T-helper 1 cell (primary cell): ENCODE data around the gene ZNF69.
"Not testable (repeated sequence)": the region's sequence is repeated elsewhere in the genome, so short reads cannot be mapped to it uniquely, and the experiment has no call there.

Source experiments
- DNase-seq, 5 donors: peaks; one replicate each; pipeline ENCODE4 v3.0.0-alpha.2; 2012 to 2020
- total RNA-seq, 4 donors: gene quantifications; one replicate each; lab custom pipeline; 2026; lab: John Stamatoyannopoulos, UW

Gene ZNF69
- 2.5 to 5.1 (median 3.9) reads per million in 4 donors for total RNA-seq

DNA sequence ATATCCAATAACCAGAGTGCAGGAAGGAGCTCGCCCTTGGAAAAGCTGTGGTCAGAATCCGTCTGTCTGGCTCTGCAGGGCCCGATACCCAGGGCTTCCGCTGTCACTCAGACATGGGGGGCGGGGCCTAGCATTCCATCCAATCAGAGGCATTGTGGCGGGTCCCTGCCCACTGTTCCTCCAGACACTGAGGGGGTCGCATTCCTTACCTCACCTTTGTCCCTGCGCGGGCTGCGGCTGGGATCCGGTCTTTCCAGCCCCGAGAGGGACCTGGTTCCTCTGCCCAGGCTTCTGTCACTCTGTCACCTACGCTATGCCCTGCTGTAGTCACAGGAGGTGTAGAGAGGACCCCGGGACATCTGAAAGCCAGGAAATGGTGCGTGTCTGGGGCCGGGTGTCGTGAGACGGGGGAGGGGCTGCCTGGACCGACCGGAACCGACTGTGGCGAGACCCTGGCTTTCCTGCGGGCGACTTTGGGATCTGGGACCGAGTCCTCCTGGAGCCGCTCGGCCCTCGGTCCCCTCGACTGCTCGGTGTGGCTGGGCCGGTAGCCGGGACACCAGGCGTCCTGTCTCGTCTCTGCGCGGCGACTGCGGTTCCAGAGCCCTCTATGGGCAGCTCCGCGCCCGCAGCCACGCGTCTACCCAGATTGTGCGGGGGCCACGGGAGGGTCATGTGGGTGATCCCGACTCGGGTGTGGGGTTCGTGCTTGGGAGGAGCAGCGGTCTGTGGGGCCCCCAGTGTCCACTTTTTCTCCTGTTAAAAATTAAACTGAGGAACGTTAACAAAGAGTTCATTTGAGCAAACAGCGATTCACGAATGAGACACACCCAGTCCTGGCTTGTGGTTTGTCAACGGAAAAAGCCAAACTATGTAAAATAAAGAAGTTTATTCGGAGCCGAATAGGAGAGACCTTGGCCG is at the start of gene ZNF69:
Gene ZNF69, plus strand, starts transcription at position 172 of the 921 bp plus-strand sequence. Its CDS starts 142 bp downstream, at position 314.
- peak; percentile 23 to 46 (median 29) for DNase-seq

DNA sequence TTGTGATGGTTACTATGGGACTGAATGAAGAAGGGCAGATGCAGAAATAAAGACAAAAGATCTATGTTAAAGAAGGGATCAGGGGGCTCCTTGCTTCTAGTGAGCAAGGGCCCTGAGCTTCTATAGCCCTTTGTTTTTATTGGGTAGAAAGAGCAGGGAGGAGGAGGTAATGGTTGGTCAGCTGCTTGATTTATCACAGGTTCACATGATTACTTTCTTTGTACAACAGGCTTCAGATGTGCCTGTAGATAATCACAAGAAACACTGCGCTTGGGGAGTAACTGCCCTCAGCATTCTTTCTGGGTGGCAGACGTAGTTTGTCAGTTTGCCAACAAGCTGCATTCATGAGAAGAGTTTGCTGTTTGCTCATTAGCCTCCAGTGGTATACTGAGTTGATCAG is 43.9 kb upstream of the ZNF69 start:
- no peak for DNase-seq

DNA sequence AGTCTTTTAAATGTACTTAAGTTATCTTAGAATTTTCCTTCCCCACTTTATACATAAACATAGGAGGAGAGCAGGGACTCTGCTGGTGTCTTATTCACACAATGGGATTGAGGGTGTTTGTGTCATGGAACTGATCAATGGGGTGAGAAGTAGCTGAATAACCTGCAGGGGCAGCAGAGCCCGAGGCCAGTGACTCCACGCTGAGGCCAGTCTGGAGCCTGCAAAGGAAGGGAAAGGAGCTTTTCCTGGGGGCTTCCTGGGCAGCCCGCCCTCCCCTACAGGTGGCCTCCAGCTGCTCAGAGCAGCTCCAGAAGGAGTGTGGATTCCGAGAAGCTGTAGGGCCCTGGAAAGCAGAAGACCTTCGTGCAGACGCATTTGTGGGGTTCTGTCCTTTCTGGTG is 40.0 kb upstream of the ZNF69 start:
- DNase-seq, result not testable (repeated sequence)

DNA sequence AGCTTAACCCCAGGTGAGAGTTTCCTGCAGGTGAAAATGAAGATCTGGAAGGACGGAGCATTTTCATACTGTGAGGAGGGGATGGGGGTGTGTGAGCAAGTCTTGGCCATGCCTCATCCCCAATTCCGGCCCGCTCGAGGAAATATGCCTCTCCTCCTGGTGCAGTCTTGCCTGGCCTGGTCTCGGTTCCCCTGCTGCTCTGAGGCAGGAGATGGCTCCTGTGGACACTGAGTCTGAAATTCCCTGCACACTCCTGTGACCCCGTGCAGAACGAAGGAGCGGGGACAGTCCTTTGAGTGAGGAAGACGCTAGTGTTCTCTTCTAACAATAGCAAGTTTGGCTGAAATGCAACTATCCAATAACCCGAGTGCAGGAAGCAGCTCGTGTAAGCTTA is 39.4 kb upstream of the ZNF69 start:
- DNase-seq, result peak in 1 of 5 donors; percentile 0

DNA sequence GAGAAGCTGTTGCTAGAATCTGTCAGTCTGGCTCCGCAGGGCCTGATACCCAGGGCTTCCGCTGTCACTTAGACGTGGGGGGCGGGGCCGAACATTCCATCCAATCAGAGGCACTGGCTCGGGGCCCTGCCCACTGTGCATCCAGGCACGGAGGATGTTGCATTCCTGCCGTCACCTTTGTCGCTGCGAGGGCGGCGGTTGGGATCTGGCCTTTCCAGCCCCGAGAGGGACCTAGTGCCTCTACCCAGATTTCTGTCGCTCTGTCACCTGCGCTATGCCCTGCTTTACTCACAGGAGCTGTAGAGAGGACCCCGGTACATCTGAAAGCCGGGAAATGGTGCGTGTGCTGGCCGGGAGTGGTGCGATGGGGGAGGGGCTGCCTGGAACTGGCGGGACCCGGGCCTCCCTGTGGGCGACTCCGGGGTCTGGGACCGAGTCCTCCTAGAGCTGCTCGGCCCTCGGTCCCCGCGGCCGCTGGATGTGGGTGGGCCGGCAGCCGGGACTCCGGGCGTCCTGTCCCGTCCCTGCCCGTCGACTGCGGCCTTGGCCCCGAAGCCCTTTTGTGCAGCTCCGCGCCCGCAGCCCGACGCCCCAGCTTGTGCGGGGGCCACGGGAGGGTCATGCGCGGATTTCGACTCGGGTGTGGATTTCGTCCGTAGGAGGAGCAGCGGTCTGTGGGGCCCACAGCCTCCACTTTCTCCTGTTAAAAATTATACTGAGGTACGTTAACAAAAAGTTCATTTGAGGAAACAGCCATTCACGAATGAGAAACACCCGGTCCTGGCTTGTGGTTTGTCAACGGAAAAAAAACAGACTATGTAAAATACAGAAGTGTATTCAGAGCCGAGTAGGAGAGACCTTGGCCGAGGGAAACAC is 38.8 kb upstream of the ZNF69 start, which contains the start of gene ZNF439:
Gene ZNF439, plus strand, starts transcription at position 133 of the 876 bp plus-strand sequence. Its CDS starts 142 bp downstream, at position 275.
- DNase-seq, result peak; percentile 74 to 90 (median 80)

DNA sequence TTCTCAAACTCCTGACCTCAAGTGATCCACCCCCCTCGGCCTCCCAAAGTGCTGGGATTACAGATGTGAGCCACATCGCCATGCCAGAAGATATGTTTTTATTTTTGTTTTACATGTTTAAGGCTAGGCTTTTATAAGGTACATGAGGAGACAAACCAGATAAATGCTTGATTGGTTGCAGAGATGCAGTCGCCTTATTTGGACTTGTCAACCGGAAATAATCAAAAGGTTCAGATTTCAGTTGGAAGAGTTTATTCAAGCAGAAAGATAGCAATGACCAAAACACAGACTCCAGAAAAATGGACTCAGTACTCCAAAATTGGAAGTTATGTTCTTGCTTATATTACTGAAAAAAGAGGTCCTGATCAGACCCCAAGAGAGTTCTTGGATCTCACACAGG is 37.3 kb upstream of the ZNF69 start:
- DNase-seq, result not testable (repeated sequence)

DNA sequence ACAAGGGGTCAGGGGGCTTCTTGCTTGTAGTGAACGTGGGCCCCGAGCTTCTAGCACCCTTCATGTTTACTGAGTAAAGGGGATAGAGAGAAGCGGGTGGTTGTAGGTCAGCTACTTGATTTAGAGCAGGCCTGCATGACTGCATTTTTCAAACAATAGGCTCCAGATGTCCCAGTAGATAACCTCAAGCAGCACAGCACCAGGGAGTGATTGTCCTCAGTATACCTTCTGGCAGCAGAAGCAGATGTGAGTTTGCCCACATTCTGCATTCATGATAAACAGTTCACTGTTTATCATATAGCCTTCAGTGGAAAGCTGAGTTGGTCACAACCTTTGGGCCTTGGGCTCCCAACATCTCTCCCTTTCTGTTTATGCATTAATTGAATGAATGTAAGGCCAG is 34.2 kb upstream of the ZNF69 start:
- no peak for DNase-seq

DNA sequence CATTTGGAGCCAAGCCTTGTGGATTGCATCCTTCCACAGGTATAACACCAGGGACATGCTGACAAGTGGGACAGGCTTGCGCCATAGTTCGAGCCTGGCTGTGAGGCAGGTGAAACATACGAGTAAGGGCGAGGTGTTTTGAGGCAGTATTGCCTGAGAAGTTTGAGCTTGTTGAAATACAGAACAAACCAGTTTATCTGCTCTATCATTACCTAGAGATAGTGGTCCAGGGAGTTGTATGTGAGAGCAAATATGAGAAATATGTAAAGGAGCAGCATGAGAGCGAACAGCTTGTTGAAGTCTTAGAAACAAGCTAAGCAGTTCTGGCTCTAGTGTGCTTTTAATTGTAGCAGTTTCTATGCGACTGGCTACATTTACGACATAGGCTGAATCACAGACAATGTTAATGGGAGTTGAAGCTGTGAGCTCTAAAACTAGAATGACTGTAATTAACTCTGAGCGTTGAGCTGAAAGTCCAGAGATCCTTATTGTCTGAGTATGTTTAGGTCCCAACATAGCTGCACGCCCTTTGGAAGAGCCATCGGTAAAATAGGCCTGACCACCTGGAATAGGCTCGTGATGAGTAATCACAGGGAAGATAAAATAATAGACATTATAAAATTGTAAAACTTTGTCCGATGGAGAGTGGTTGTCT is 30.9 kb upstream of the ZNF69 start:
- no peak for DNase-seq

DNA sequence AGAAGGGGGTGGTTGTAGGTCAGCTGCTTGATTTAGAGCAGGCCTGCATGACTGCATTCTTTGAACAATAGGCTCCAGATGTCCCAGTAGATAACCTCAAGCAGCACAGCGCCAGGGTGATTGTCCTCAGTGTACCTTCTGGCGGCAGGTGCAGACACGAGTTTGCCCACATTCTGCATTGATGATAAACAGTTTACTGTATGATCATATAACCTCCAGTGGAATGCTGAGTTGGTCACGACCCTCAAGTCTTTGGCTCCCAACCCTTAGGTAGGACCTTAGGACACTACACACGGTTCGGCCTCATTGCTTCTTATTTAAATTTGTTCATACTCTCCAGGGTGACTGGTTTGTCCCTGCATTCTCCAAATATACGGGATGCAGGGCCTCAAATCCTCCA is 26.9 kb upstream of the ZNF69 start:
- no peak for DNase-seq

DNA sequence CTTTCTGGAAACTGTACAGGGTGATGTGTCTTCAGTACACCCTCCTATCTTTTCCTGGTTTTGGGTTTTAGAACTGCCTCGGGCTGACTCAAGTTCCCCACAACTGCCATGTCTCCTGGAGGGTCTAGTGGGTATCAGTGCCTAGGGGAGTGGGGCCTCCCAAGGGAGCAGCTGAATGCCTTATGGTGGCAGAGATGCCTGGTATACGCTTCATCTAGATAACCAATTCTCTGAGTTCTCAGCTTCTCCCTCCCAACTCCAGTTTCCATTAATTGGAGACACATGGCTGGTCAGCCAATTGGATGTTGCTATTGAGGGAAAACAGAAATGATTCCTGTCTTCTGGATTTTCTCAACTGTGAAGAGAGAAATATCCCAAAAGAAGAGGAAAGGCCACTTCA is 26.3 kb upstream of the ZNF69 start:
- DNase-seq, result no peak

DNA sequence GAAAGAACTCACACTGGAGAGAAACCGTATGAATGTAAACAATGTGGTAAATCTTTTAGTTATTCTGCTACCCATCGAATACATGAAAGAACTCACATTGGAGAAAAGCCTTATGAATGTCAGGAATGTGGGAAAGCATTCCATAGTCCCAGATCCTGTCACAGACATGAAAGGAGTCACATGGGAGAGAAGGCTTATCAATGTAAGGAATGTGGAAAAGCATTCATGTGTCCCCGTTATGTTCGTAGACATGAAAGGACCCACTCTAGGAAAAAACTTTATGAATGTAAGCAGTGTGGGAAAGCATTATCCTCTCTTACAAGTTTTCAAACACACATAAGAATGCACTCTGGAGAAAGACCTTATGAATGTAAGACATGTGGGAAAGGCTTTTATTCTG is 19.8 kb upstream of the ZNF69 start:
- not testable (repeated sequence) for DNase-seq

DNA sequence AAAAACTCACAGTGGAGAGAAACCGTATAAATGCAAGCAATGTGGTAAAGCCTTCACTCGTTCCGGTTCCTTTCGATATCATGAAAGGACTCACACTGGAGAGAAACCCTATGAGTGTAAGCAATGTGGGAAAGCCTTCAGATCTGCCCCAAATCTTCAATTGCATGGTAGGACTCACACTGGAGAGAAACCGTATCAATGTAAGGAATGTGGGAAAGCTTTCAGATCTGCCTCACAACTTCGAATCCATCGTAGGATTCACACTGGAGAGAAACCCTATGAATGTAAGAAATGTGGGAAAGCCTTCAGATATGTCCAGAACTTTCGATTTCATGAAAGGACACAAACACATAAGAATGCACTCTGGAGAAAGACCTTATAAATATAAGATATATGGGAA is 19.4 kb upstream of the ZNF69 start:
- no peak for DNase-seq

DNA sequence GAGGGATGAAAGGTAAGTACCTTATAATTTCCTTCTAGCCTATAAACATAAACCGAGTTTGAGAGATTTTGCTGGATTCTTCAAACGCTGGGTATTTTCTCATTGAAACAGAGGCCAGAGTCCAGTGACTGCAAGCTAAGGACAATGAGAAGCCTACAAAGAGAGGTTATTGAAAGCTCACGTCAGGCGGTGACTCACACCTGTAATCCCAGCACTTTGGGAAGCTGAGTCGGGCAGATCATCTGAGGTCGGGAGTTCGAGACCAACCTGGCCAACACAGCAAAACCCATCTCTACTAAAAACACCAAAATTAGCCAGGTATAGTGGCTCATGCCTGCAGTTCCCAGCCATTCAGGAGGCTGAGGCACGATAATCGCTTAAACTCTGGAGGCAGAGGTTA is 15.0 kb upstream of the ZNF69 start:
- no peak for DNase-seq

DNA sequence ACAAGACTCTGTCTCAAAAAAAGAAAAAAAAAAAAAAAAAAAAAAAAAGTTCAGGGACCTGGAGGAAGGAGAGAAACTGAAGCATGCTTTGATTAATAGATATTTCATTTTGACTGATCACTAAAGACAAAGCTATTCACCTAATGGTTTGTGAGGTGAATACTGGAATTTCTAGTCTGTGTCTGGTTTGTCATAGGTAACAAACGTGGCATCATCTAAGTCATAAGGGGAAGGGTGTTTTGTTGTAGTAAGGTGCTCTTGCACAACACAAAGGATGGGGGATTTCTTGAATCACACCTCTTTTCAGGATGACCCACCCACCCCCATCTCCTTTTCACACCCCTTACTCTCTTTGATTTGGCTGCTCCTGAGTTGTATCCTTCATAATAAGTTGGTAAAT is 13.8 kb upstream of the ZNF69 start:
- DNase-seq, result no peak

DNA sequence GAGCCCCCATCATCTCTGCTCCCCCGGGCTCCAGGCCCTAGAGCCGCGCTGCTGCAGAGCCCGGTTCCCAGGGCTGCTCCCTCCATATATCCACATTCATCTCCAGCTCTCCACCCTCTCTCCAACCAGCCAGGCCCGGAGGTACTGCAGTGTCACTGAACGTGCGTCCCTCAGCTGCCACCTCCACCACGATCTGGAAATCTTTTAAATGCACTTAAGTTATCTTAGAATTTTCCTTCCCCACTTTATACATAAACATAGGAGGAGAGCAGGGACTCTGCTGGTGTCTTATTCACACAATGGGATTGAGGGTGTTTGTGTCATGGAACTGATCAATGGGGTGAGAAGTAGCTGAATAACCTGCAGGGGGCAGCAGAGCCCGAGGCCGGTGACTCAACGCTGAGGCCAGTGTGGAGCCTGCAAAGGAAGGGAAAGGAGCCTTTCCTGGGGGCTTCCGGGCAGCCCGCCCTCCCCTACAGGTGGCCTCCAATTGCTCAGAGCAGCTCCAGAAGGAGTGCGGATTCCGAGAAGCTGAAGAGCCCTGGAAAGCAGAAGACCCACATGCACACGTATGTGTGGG is 7.8 kb upstream of the ZNF69 start:
- DNase-seq, result peak in 4 of 5 donors; percentile 6 to 33 (median 16)

DNA sequence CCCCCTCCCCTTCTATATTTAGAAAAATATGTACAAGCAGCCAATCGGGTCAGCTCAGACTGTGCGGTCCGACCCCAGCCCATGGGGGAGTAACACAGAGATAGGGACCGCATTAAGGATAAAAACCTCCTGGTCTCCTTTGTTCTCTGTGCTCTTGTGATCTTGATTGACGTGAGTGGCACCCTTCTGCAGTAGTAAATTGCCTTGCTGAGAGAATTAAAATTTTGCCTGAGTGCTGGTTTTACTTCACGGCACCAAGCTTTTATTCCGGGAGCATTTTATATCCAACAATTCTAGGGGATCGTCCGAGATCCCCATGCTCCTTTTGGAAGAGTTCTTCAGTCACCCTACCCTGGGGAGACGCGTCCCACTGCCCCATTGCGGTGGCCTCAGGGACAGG is 7.0 kb upstream of the ZNF69 start:
- DNase-seq, result no peak

DNA sequence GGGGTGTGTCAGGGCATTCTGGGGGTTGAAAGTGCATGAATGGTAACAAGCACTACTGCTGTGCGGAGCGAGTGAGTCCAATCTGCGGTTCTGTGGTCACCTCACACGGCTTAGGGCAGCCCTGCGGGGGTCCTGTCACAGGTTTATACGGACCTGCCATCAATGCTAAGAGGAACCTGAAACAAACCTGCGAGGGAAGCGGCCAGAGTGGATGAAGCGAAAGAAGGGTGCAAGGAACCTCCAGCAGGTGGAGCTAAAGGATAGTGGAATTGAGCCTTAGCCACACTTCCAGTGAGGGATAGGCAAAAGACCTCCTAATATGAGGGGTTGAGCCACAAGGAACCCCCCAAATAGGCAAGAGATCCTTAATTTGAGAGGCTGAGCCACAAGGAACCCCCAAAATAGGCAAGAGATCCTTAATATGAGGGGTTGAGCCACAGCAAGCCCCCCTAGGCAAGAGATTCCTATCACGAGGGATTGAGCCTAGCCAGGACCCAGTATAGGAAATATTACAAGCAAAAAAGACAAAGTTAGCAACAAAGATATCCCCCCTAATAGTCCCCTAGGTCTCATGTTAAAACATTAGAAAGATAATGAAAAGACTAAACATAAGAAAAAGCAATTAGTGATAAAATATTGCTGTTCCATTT is 6.3 kb upstream of the ZNF69 start:
- DNase-seq, result peak; percentile 9 to 60 (median 42)

DNA sequence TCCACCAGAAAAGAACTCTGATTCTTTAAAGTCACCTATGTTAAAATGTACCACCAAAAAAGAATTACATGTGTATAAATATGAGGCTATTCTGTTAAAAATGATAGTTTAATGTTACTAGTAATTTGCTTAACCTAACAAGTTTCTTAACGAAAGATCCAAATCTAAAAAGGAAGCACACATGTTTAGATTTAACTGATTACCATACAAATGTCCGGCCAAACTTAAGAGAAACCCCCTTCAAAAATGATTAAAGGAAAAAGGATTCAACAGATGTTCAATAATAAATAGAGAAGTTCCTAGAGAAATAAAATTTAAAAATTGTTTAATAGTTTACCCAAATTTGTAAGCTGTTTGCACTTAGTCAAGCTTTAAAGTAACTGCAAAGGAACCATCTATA is 5.0 kb upstream of the ZNF69 start:
- DNase-seq, result no peak

DNA sequence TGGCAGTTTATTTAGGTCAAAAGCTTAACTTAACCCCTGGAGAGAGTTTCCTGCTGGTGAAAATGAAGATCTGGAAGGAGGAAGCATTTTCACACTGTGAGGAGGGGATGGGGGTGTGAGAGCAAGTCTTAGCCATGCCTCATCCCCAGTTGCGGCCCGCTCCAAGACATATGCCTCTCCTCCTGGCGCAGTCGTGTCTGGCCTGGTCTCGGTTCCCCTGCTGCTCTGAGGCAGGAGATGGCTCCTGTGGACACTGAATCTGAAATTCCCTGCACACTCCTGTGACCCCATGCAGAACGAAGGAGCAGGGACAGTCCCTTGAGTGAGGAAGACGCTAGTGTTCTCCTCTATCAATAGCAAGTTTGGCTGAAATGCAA is 360 bp upstream of the ZNF69 start:
- DNase-seq, result no peak

DNA sequence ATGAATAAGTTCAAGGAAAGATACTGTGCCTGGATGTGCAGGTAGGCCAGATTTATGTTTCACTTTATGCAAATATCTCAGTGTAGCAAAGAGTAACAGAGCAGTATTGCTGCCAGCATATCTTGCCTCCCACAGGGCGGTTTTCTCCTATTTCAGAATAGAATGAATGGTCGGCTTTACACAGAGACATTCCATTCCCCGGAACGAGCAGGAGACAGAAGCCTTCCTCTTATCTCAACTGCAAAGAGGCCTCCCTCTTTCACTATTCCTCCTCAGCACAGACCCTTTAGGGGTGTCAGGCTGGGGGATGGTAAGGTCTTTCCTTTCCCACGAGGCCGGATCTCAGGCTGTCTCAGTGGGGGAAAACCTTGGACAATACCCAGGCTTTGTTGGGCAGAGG is 2.3 kb downstream of the ZNF69 start:
- DNase-seq, result not testable (repeated sequence)

DNA sequence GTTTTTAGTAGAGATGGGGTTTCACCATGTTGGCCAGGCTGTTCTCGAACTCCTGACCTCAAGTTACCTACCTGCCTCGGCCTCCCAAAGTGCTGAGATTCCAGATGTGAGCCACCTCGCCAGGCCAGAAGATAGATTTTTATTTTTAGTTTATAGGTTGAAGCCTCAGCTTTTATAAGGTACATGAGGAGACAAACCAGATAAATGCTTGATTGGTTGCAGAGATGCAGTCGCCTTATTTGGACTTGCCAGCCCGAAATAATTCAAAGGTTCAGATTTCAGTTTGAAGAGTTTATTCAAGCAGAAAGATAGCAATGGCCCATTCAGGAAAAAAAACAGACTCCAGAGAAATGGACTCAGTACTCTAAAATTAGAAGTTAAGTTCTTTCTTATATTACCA is 3.1 kb downstream of the ZNF69 start:
- no peak for DNase-seq

DNA sequence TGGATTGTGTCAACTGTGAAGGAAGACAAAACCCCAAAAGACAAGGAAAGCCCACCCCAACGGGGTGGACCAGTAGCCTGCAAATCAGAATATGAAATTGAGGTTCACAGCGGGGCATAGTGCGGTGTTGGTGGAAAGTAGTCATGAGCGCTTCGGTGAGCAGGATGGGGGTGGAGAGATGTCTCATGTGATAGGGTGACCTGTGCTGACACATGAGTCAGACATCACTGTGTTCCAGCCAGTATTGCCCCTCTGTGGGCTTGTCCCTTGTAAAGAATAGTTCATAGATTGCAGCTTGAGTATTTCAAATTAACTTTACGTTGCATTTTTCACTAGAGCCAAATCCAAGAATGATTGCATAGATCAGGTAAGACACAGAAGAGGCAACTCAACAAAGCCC is 7.3 kb downstream of the ZNF69 start:
- no peak for DNase-seq
